Endothelial cell of umbilical vein (primary cell): ENCODE results near the gene FTH1. TPM values are rescaled to one million over a fixed set of nuclear protein-coding genes. Genes with fewer than 3 reads are reported as not detected.

ENCODE experiments used
- BruUV-seq: library from RNA; stranded (reverse); fragments of 400-500 nt; replicated peaks from 2 replicates; lab custom pipeline; 2021; lab: Mats Ljungman, UMichigan
- CTCF ChIA-PET: fragments of 300-600, 350-600 bp; sonication (Branson Sonifier 250); formaldehyde crosslinking; loops from one replicate; lab custom pipeline; 2021; ENCODE audit warnings: antibody characterized with exemption, inconsistent platforms; lab: Charles Lee
- POLR2A ChIA-PET: fragments of 300-600, 350-600 bp; sonication (Branson Sonifier 250); formaldehyde crosslinking; loops from one replicate; lab custom pipeline; 2021; ENCODE audit warnings: antibody characterized with exemption, inconsistent platforms; lab: Charles Lee
- DNase-seq: peaks from one replicate; pipeline ENCODE4 v3.0.0-alpha.2; 2011; ENCODE audit warnings: low read depth, low spot score
- FAIRE-seq: peaks from 2 replicates; lab custom pipeline; 2011; peaks lifted over from hg19 to GRCh38; lab: Jason Lieb, UNC
- H2AFZ ChIP-seq: 2 replicates; pipeline ENCODE4 v1.6.0; 2012; ENCODE audit warnings: low read depth, low read length, control low read depth, inconsistent platforms
- H3K27ac ChIP-seq: 2 replicates; pipeline ENCODE4 v1.5.1; 2011; ENCODE audit warnings: low read depth, mild to moderate bottlenecking, control low read depth, low read length, moderate library complexity; ENCODE audit not compliant: insufficient read depth
- H3K27me3 ChIP-seq, 2 experiments: 2 replicates each; pipeline versions ENCODE4 v1.6.0 to v1.6.1; 2011; ENCODE audit warnings: low read length in 2 of 2, mixed read lengths in 1 of 2; ENCODE audit not compliant: control insufficient read depth in 2 of 2, insufficient read depth in 2 of 2
- H3K36me3 ChIP-seq, 2 experiments: 2 replicates in 1 of 2; 3 replicates in 1 of 2; pipeline ENCODE4 v1.5.1; 2011; ENCODE audit warnings: low read length in 2 of 2, mild to moderate bottlenecking in 1 of 2, moderate library complexity in 1 of 2; ENCODE audit not compliant: control insufficient read depth in 2 of 2, insufficient read depth in 2 of 2; ENCODE audit errors: extremely low read depth in 1 of 2
- H3K4me1 ChIP-seq: 3 replicates; pipeline ENCODE4 v1.5.1; 2011; ENCODE audit warnings: mild to moderate bottlenecking, low read length; ENCODE audit not compliant: control insufficient read depth, insufficient read depth; ENCODE audit errors: extremely low read depth
- H3K4me2 ChIP-seq: 2 replicates; pipeline ENCODE4 v1.6.1; 2011; ENCODE audit warnings: low read length, control low read depth, mixed read lengths; ENCODE audit not compliant: insufficient read depth
- H3K4me3 ChIP-seq, 3 experiments: fragments of 200-600 bp in 1 of 3; sonication (generic), shearing (Covaris generic) in 1 of 3; replicated peaks in 1 of 3; 2 replicates each; pipeline ENCODE4 v1.5.1; 2011 to 2016; ENCODE audit warnings: control low read depth in 3 of 3, low read length in 3 of 3, mild to moderate bottlenecking in 2 of 3, inconsistent platforms in 1 of 3, low read depth in 1 of 3, moderate library complexity in 1 of 3; ENCODE audit not compliant: insufficient read depth in 1 of 3
- H3K79me2 ChIP-seq: 2 replicates; pipeline ENCODE4 v1.6.0; 2012; ENCODE audit warnings: low read length, inconsistent platforms; ENCODE audit not compliant: control insufficient read depth, insufficient read depth
- H3K9ac ChIP-seq: replicated peaks from 2 replicates; pipeline ENCODE3; 2011; ENCODE audit warnings: low read length, control low read depth; ENCODE audit not compliant: insufficient read depth; ENCODE audit errors: extremely low read depth
- H3K9me1 ChIP-seq: replicated peaks from 3 replicates; pipeline ENCODE4 v1.6.0; 2011; ENCODE audit warnings: mild to moderate bottlenecking, low read length; ENCODE audit not compliant: control insufficient read depth, insufficient read depth; ENCODE audit errors: extremely low read depth
- H3K9me3 ChIP-seq: replicated peaks from 2 replicates; pipeline ENCODE4 v1.5.1; 2012; ENCODE audit warnings: low read length, inconsistent platforms; ENCODE audit not compliant: control insufficient read depth, insufficient read depth
- H4K20me1 ChIP-seq: replicated peaks from 2 replicates; pipeline ENCODE3; 2011; ENCODE audit warnings: mild to moderate bottlenecking, low read length; ENCODE audit not compliant: control insufficient read depth, insufficient read depth; ENCODE audit errors: extremely low read depth
- EZH2 ChIP-seq: IDR thresholded peaks from 2 replicates; pipeline ENCODE4 v1.6.1; 2012; ENCODE audit warnings: borderline replicate concordance, low read depth, mild to moderate bottlenecking, moderate library complexity, low read length, inconsistent platforms; ENCODE audit not compliant: severe bottlenecking
- FOS ChIP-seq: IDR thresholded peaks from 2 replicates; pipeline ENCODE4 v1.6.1; 2011; ENCODE audit warnings: mild to moderate bottlenecking, low read length, moderate library complexity, borderline replicate concordance; ENCODE audit not compliant: insufficient read depth
- GATA2 ChIP-seq: IDR thresholded peaks from 2 replicates; pipeline ENCODE4 v1.7.0; 2011; ENCODE audit warnings: low read depth, mild to moderate bottlenecking, moderate library complexity, mixed read lengths, low read length; ENCODE audit not compliant: insufficient read length, insufficient read depth
- JUN ChIP-seq: IDR thresholded peaks from 2 replicates; pipeline ENCODE4 v1.6.1; 2011; ENCODE audit warnings: borderline replicate concordance, low read depth; ENCODE audit not compliant: insufficient read length, insufficient read depth
- MYC ChIP-seq: IDR thresholded peaks from one replicate; pipeline ENCODE4 v1.6.1; 2011; ENCODE audit warnings: mild to moderate bottlenecking, low read depth, low read length
- POLR2A ChIP-seq: IDR thresholded peaks from 2 replicates; pipeline ENCODE4 v1.6.1; 2012; ENCODE audit warnings: low read depth, mild to moderate bottlenecking, control low read depth, low read length
- POLR2AphosphoS5 ChIP-seq: IDR thresholded peaks from 2 replicates; pipeline ENCODE4 v1.6.1; 2012; ENCODE audit warnings: low read depth, mild to moderate bottlenecking, control low read depth, low read length, moderate library complexity; ENCODE audit not compliant: insufficient read depth
- dilution Hi-C: fragments of 300-500 bp; cut with MboI; formaldehyde crosslinking; loops from one replicate; pipeline ENCODE4 v1.15.0; 2019; ENCODE audit warnings: low sequenced_read_pairs; ENCODE audit not compliant: extremely low pct_ligation_motif_present
- intact Hi-C: fragments of 100-400 bp; cut with micrococcal nuclease; formaldehyde crosslinking; loops from one replicate; pipeline ENCODE4 v1.10.0; 2022
- polyA plus RNA-seq, 4 experiments: library from polyadenylated mRNA; depleted of rRNA in 3 of 4; stranded (reverse) in 3 of 4; unstranded in 1 of 4; fragments of >200 nt; gene quantifications; 2 replicates each; pipeline versions ENCODE4 v1.2.1 to v1.2.3, GENCODE V29; 2011 to 2012; ENCODE audit warnings: missing spikeins in 1 of 4
- total RNA-seq: library from RNA; stranded (reverse); gene quantifications from 2 replicates; pipeline ENCODE4 v1.2.3, GENCODE V29; 2021
- TF ChIP-seq, protein P1 (sequence below), 2 donors: IDR thresholded peaks; 1 replicate in 1 of 2; 2 replicates in 1 of 2; pipeline ENCODE4 v1.5.1; 2011; ENCODE audit warnings: low read length in 2 of 2, mild to moderate bottlenecking in 2 of 2, moderate library complexity in 2 of 2, control low read depth in 1 of 2, inconsistent platforms in 1 of 2, low read depth in 1 of 2; ENCODE audit not compliant: insufficient read depth in 1 of 2; ENCODE audit errors: extremely low read depth in 1 of 2
- TF ChIP-seq, protein P2 (sequence below): IDR thresholded peaks from 2 replicates; pipeline ENCODE4 v1.6.1; 2011; ENCODE audit not compliant: insufficient read depth, insufficient read length

The FTH1 gene
- total and polyA plus RNA-seq, 2 donors (not counting 3 experiments of a cell fraction or from before 2014, with no cell fraction given), result 1,177 to 2,501 TPM

DNA sequence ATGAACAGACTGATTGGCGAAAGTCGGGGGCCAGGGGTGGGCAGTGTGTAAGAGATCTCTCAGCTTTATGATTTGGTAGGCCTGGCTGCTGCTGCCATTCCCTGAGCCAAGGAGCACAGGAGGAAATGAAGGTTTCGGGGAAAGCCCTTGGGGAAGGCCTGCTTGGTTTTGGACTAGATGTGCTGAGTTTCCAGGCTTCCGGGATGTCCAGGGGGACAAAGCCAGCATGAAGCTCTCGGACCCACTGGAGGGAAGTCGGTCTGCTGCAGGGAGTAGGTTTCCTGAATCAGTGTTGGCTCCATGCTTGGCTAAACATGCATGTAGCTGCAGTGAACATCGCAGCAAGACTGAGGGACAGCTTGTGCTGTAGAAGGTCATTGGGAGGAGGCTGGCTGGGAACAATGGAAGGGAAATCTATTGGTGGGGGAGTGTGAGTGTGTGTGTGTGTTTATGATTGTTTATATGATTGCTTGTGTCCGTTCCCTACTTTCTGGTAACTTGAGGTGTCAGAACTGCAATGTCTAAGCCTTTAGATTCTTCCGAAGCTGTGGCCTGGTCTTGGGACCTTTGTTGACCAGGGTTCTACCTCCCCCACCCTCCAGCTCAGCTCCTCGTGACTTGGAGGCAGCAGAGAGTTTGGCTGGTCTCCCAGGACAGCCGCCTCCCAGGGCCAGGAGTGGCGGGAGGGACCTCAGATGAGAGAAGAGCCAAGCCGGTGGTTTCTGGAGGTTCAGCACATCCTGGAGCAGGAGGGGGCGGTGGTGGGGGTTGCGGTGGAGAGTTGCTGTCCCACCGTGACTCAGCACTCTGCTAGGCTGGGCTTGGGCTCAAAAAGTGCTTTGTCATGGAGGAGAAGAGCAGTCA lies 4.0 kb upstream of the FTH1 start:
- peak; percentile 95 for FAIRE-seq
- Histone ChIP-seq H2AFZ (peak overlapping the region; percentile 33), H3K4me1 (peaks cover 70% of the 10 kb centered on the region)

More for the DNA sequence above, 4.0 kb upstream of the FTH1 start:
- Histone ChIP-seq H3K9me1 (no peaks in the 10 kb centered on the region), H3K9me3 (no peaks in the 10 kb centered on the region), H3K9ac (peak overlapping the region; percentile 39), H3K4me2 (peak overlapping the region; percentile 3), H3K27ac (peak overlapping the region; percentile 90), H3K79me2 (peaks cover 21% of the 10 kb centered on the region), H3K4me3 (no peak overlapping the region), H3K36me3 (no peaks in the 10 kb centered on the region), H4K20me1 (no peaks in the 10 kb centered on the region), H3K27me3 (no peaks in the 10 kb centered on the region)
- intact Hi-C loops (loop anchor here (1.0 kb wide), 2 partner anchors 54 to 83 kb away; no protein-coding TSS in a partner anchor), dilution Hi-C loops (no loop called here)
- peak; percentile 99 for DNase-seq
- BruUV-seq, result no TSS peak
- POLR2A ChIA-PET, result interaction anchor here (0.6 to 1.0 kb wide), 4 partner anchors 7 to 54 kb away, joined by 3 to 7 read pairs (median 5); no protein-coding TSS in a partner anchor
- CTCF ChIA-PET, result interaction anchor here (0.6 to 6.9 kb wide), 10 partner anchors 10 to 174 kb away, joined by 4 to 63 read pairs (median 6); no protein-coding TSS in a partner anchor
- TF ChIP-seq EZH2 (no peak), JUN (no peak), MYC (peak; percentile 34), POLR2AphosphoS5 (peak; percentile 80), GATA2 (no peak), FOS (peak; percentile 27), POLR2A (peak; percentile 72)
- TF ChIP-seq, protein P1, sequence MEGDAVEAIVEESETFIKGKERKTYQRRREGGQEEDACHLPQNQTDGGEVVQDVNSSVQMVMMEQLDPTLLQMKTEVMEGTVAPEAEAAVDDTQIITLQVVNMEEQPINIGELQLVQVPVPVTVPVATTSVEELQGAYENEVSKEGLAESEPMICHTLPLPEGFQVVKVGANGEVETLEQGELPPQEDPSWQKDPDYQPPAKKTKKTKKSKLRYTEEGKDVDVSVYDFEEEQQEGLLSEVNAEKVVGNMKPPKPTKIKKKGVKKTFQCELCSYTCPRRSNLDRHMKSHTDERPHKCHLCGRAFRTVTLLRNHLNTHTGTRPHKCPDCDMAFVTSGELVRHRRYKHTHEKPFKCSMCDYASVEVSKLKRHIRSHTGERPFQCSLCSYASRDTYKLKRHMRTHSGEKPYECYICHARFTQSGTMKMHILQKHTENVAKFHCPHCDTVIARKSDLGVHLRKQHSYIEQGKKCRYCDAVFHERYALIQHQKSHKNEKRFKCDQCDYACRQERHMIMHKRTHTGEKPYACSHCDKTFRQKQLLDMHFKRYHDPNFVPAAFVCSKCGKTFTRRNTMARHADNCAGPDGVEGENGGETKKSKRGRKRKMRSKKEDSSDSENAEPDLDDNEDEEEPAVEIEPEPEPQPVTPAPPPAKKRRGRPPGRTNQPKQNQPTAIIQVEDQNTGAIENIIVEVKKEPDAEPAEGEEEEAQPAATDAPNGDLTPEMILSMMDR (IDR thresholded peaks at IDR 0.05; ENCODE audit: extremely low read depth in 1 of 2, insufficient read depth in 1 of 2, low read depth in 1 of 2, low read length in 2 of 2), result no peak
- TF ChIP-seq, protein P2, sequence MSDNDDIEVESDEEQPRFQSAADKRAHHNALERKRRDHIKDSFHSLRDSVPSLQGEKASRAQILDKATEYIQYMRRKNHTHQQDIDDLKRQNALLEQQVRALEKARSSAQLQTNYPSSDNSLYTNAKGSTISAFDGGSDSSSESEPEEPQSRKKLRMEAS, result peak; percentile 81
